HG02763 (cell line): Measurements from ENCODE around the gene JUND.

Source experiments
- ATAC-seq: cut with Tn5 transposase; IDR thresholded peaks from one replicate; pipeline ENCODE4 v1.9.1; 2021; ENCODE audit warnings: mild to moderate bottlenecking, moderate library complexity; ENCODE audit not compliant: unreplicated experiment

JUND gene

GRCh38 chr19:18308948-18309325 lies 27.5 kb upstream of the JUND start:
- ATAC-seq = no peak

GRCh38 chr19:18308051-18308947 lies 26.9 kb upstream of the JUND start:
- ATAC-seq = no peak

GRCh38 chr19:18307271-18307681 lies 25.9 kb upstream of the JUND start:
- ATAC-seq = no peak

- ATAC-seq = no peak
Measured at GRCh38 chr19:18306888-18307260, 25.5 kb upstream of the JUND start.

GRCh38 chr19:18306209-18306887 lies 24.9 kb upstream of the JUND start:
- ATAC-seq = no peak

- ATAC-seq = no peak
Measured at GRCh38 chr19:18304458-18305310, 23.3 kb upstream of the JUND start.

- no peak for ATAC-seq
Measured at GRCh38 chr19:18304208-18304457, 22.7 kb upstream of the JUND start.

- no peak for ATAC-seq
Measured at GRCh38 chr19:18301718-18302111, 20.3 kb upstream of the JUND start.

GRCh38 chr19:18300930-18301717 lies 19.7 kb upstream of the JUND start:
- no peak for ATAC-seq

- ATAC-seq = no peak
Measured at GRCh38 chr19:18299654-18300053, 18.2 kb upstream of the JUND start.

GRCh38 chr19:18298601-18299000 lies 17.2 kb upstream of the JUND start:
- no peak for ATAC-seq

- ATAC-seq = no peak
Measured at GRCh38 chr19:18297308-18297707, 15.9 kb upstream of the JUND start.

GRCh38 chr19:18295034-18295451 lies 13.6 kb upstream of the JUND start:
- ATAC-seq = no peak

GRCh38 chr19:18294467-18294864 lies 13.0 kb upstream of the JUND start:
- no peak for ATAC-seq

GRCh38 chr19:18293642-18294466 lies 12.4 kb upstream of the JUND start:
- ATAC-seq = no peak

- no peak for ATAC-seq
Measured at GRCh38 chr19:18292810-18293641, 11.6 kb upstream of the JUND start.

- no peak for ATAC-seq
Measured at GRCh38 chr19:18292462-18292809, 11.0 kb upstream of the JUND start.

- ATAC-seq = peak; percentile 36
Measured at GRCh38 chr19:18291590-18292461, 10.4 kb upstream of the JUND start.
